ENCODE results near the gene CHD2. TPM values are rescaled to one million over a fixed set of nuclear protein-coding genes. Genes with fewer than 3 reads are reported as not detected.

CHD2 gene
- total and polyA plus RNA-seq, 10 of the 15 experiments (the other 5 are each of a cell fraction or from before 2014, with no cell fraction given) = 38.1 to 94.7 (median 63.3) TPM

DNA sequence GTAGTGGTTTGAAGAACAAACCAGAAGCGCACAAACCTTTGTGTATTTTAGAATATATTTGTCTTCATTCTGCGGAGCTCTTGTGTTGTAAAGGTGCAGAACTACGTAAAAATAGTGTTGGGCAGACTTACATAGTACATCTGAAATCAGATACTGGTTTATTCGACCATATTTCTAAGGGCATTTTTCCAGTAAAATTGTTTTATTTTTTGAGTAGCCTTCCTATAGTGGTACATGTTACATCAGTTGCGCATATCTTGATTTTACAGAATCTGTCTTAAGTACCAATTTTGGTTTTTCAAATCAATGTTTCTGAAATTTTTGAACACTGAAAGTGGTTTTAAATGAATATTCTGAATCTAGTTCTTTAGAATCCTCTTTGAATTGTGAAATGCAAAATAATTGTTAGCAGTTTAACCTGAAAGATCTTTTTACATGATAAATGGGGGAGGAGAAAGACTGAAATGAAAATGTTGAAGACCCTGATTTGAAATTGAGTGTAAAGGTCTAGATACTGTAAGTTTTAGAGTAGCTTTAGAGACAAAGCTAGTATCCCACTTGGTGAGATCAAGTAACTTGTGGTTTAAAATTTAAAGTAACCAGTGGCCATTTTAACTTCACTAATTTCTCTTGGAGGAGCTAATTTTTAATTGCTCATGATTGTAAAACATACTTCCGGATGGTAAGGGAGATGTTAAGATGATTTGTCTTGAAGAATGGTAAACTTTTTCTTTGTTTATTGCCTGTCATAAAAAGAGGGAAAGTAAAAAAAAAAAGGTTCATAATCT is 15.5 kb upstream of the CHD2 start (continued):
- no peak for TF ChIP-seq BMI1 (IDR thresholded peaks at IDR 0.05; ENCODE audit: borderline replicate concordance)
- no peak for TF ChIP-seq LARP7 (IDR thresholded peaks at IDR 0.05)
- no peak for TF ChIP-seq CREM (IDR thresholded peaks at IDR 0.05; ENCODE audit: low read depth)
- TF ChIP-seq ZBTB40 (IDR thresholded peaks at IDR 0.05; ENCODE audit: borderline replicate concordance) = no peak
- no peak for TF ChIP-seq RELA (IDR thresholded peaks at IDR 0.05; ENCODE audit: borderline replicate concordance, partially characterized antibody)
- 0 out of 2 replicates have a peak, but pooled peaks have one; percentile 33 for TF ChIP-seq POLR2AphosphoS5 (IDR thresholded peaks at IDR 0.05; ENCODE audit: low read length)
- TF ChIP-seq CREB1 (IDR thresholded peaks at IDR 0.05; ENCODE audit: low read depth) = no peak
- no peak for TF ChIP-seq SUZ12 (IDR thresholded peaks at IDR 0.05; ENCODE audit: unreplicated experiment)
- TF ChIP-seq CHD1 (IDR thresholded peaks at IDR 0.05; ENCODE audit: low read depth, low read length) = peak; percentile 90; the same call in 1 of the 2 replicates
- no peak for TF ChIP-seq SREBF1 (IDR thresholded peaks at IDR 0.05; ENCODE audit: low read length)
- no peak for TF ChIP-seq NR2C2 (IDR thresholded peaks at IDR 0.05; ENCODE audit: borderline replicate concordance, control insufficient read depth, insufficient read length, low read depth)
- TF ChIP-seq RCOR1 (conservative IDR thresholded peaks at IDR 0.05; ENCODE audit: low read depth, low read length) = no peak
- TF ChIP-seq TAF1 (IDR thresholded peaks at IDR 0.05; ENCODE audit: borderline replicate concordance, low read depth, low read length) = no peak
- TF ChIP-seq, protein P1, sequence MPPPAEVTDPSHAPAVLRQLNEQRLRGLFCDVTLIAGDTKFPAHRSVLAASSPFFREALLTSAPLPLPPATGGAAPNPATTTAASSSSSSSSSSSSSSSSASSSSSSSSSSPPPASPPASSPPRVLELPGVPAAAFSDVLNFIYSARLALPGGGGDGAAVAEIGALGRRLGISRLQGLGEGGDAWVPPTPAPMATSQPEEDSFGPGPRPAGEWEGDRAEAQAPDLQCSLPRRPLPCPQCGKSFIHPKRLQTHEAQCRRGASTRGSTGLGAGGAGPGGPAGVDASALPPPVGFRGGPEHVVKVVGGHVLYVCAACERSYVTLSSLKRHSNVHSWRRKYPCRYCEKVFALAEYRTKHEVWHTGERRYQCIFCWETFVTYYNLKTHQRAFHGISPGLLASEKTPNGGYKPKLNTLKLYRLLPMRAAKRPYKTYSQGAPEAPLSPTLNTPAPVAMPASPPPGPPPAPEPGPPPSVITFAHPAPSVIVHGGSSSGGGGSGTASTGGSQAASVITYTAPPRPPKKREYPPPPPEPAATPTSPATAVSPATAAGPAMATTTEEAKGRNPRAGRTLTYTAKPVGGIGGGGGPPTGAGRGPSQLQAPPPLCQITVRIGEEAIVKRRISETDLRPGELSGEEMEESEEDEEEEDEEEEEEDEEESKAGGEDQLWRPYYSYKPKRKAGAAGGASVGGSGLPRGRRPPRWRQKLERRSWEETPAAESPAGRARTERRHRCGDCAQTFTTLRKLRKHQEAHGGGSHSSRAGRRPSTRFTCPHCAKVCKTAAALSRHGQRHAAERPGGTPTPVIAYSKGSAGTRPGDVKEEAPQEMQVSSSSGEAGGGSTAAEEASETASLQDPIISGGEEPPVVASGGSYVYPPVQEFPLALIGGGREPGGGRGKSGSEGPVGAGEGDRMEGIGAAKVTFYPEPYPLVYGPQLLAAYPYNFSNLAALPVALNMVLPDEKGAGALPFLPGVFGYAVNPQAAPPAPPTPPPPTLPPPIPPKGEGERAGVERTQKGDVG (CRISPR knock-in tag; IDR thresholded peaks at IDR 0.05) = no peak
- TF ChIP-seq MEF2A (IDR thresholded peaks at IDR 0.05; ENCODE audit: insufficient read depth, low read depth, low read length) = no peak

Data from GM12878 (cell line).